Natural killer cell (primary cell): ENCODE measurements around the gene CLIC5. TPM values are rescaled to one million over a fixed set of nuclear protein-coding genes. Genes with fewer than 3 reads are reported as not detected.

Source experiments
- ATAC-seq, 3 donors: fragments of 150-1000 bp in 2 of 3; fragments of 200-7000 bp in 1 of 3; cut with Tn5 transposase; 1 replicate in 1 of 3; 2 replicates in 2 of 3; pipeline ENCODE4 v1.10.0; 2021; ENCODE audit warnings: mild to moderate bottlenecking in 2 of 3, moderate library complexity in 2 of 3
- DNase-seq, 2 donors: peaks; one replicate each; pipeline versions ENCODE4 v3.0.0 to v3.0.0-alpha.2; 2013 to 2021; ENCODE audit warnings: mixed read lengths in 1 of 2
- H3K27ac ChIP-seq: one replicate; pipeline ENCODE4 v1.5.1; 2013; ENCODE audit warnings: mild to moderate bottlenecking, low read length
- H3K27me3 ChIP-seq: one replicate; pipeline ENCODE4 v1.6.1; 2013; ENCODE audit warnings: low read length; ENCODE audit not compliant: control insufficient read depth, insufficient read depth
- H3K36me3 ChIP-seq: one replicate; pipeline ENCODE4 v1.6.1; 2013; ENCODE audit warnings: low read length; ENCODE audit not compliant: control insufficient read depth, insufficient read depth
- H3K4me1 ChIP-seq: one replicate; pipeline ENCODE4 v1.6.1; 2013; ENCODE audit warnings: low read length; ENCODE audit not compliant: control insufficient read depth, insufficient read depth
- H3K4me3 ChIP-seq: one replicate; pipeline ENCODE4 v1.5.1; 2013; ENCODE audit warnings: low read length
- H3K9me3 ChIP-seq: one replicate; pipeline ENCODE4 v1.6.1; 2013; ENCODE audit warnings: low read length; ENCODE audit not compliant: control insufficient read depth, insufficient read depth
- H3K27ac Mint-ChIP-seq, 2 donors: one replicate each; pipeline ENCODE4 v1.8.0; 2022; ENCODE audit warnings: mild to moderate bottlenecking in 2 of 2, mixed read lengths in 2 of 2, moderate library complexity in 1 of 2
- H3K27me3 Mint-ChIP-seq, 2 donors: one replicate each; pipeline ENCODE4 v1.8.0; 2022; ENCODE audit warnings: low read depth in 2 of 2, mixed read lengths in 2 of 2
- H3K36me3 Mint-ChIP-seq: one replicate; pipeline ENCODE4 v1.8.0; 2022; ENCODE audit warnings: mixed read lengths
- H3K4me1 Mint-ChIP-seq, 2 donors: one replicate each; pipeline ENCODE4 v1.8.0; 2022; ENCODE audit warnings: mixed read lengths in 2 of 2
- H3K4me3 Mint-ChIP-seq: one replicate; pipeline ENCODE4 v1.8.0; 2022; ENCODE audit warnings: mild to moderate bottlenecking, moderate library complexity, mixed read lengths
- H3K9me3 Mint-ChIP-seq, 2 donors: one replicate each; pipeline ENCODE4 v1.8.0; 2022; ENCODE audit warnings: mixed read lengths in 2 of 2
- WGBS: methylation state at CpG from one replicate; pipeline ENCODE4 v1.1.7; 2013; ENCODE audit warnings: missing lambda C conversion rate; ENCODE audit not compliant: insufficient coverage; 5-methylcytosine and 5-hydroxymethylcytosine counted together
- intact Hi-C: fragments of 100-400 bp; cut with micrococcal nuclease; formaldehyde crosslinking; loops from one replicate; pipeline ENCODE4 v1.14.2; 2022
- total RNA-seq, 4 donors: library from RNA; stranded (reverse); fragments of 120-200 nt in 1 of 4; gene quantifications; one replicate each; pipeline versions ENCODE4 v1.2.3 to v1.2.4, GENCODE V29; 2013 to 2022
- TF ChIP-seq, protein P1 (sequence below): fragments of 200-600 bp; IDR thresholded peaks from one replicate; pipeline ENCODE4 v1.8.0; 2022; ENCODE audit warnings: antibody characterized with exemption

Gene CLIC5
- total RNA-seq, 3 donors from 2014 or later (not counting 1 experiment from before 2014, with no cell fraction given) = 0.52 to 1.7 (median 1.4) TPM

DNA sequence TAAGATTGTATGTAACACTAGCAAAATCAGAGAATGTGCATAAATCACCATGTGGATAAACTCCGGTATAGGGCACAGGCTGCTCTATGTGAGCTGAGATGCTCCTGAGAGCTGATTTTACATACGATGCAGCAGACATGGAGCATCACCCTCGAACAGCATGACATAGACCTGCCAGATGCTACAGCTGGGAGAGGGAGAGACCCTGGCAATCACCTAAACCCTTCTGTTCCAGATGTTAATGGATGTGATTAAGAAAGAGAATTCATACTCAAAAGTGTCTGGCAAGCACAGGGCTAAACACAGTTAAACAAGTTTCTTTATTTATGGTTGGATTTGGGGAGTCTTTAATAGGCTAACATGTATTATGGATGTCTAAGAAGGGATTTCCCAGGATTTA, 157.0 kb downstream of the CLIC5 start:
- ATAC-seq = no peak
- Histone ChIP-seq H3K36me3 (no peaks in the 10 kb centered on the region), H3K9me3 (no peaks in the 10 kb centered on the region), H3K27me3 (no peaks in the 10 kb centered on the region), H3K4me3 (no peak overlapping the region), H3K4me1 (no peaks in the 10 kb centered on the region), H3K27ac (no peak overlapping the region)
- no peak for DNase-seq
- Mint-ChIP-seq H3K4me3 (no peak overlapping the region), H3K27ac (no peak overlapping the region), H3K9me3 (no peaks in the 10 kb centered on the region), H3K4me1 (no peaks in the 10 kb centered on the region), H3K27me3 (peaks cover 7 to 13% of the 10 kb centered on the region in 2 donors), H3K36me3 (no peaks in the 10 kb centered on the region)
- intact Hi-C loops = no loop called here
- 92% methylated on average over 3 of the region's 3 CpGs for WGBS
- TF ChIP-seq, protein P1, sequence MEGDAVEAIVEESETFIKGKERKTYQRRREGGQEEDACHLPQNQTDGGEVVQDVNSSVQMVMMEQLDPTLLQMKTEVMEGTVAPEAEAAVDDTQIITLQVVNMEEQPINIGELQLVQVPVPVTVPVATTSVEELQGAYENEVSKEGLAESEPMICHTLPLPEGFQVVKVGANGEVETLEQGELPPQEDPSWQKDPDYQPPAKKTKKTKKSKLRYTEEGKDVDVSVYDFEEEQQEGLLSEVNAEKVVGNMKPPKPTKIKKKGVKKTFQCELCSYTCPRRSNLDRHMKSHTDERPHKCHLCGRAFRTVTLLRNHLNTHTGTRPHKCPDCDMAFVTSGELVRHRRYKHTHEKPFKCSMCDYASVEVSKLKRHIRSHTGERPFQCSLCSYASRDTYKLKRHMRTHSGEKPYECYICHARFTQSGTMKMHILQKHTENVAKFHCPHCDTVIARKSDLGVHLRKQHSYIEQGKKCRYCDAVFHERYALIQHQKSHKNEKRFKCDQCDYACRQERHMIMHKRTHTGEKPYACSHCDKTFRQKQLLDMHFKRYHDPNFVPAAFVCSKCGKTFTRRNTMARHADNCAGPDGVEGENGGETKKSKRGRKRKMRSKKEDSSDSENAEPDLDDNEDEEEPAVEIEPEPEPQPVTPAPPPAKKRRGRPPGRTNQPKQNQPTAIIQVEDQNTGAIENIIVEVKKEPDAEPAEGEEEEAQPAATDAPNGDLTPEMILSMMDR = no peak

DNA sequence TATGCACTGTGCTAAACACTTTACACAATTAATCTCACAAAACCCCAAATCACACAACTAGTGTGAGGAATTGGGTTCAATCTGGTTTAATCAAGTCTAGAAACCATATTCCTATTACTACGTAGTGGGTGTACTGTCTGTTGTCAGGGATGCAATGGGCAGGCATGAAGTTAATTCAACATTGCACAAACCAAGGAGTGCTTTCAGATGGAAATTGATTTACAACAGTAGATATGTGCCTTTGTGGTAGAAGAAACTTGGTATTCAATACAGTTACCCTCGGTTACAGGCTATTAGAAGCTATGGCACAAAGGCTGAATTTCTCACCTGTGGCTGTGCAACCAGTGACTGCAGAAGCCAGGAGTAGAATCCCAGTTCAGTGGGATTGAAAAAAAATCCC, 157.8 kb downstream of the CLIC5 start:
- Mint-ChIP-seq H3K9me3 (no peaks in the 10 kb centered on the region), H3K36me3 (no peaks in the 10 kb centered on the region), H3K27me3 (peaks cover 9 to 13% of the 10 kb centered on the region in 2 donors), H3K4me1 (no peaks in the 10 kb centered on the region), H3K27ac (no peak overlapping the region), H3K4me3 (no peak overlapping the region)
- Histone ChIP-seq H3K4me3 (no peak overlapping the region), H3K9me3 (no peaks in the 10 kb centered on the region), H3K27ac (no peak overlapping the region), H3K36me3 (no peaks in the 10 kb centered on the region), H3K27me3 (no peaks in the 10 kb centered on the region), H3K4me1 (no peaks in the 10 kb centered on the region)
- 83% methylated on average over 1 of the region's 2 CpGs for WGBS
- no peak for DNase-seq
- intact Hi-C loops = no loop called here
- TF ChIP-seq, protein P1 = no peak
- ATAC-seq = no peak

- Histone ChIP-seq H3K27ac (no peak overlapping the region), H3K27me3 (no peaks in the 10 kb centered on the region), H3K4me1 (no peaks in the 10 kb centered on the region), H3K36me3 (no peaks in the 10 kb centered on the region), H3K4me3 (no peak overlapping the region), H3K9me3 (no peaks in the 10 kb centered on the region)
- no peak for ATAC-seq
- Mint-ChIP-seq H3K27me3 (peaks cover 12 to 31% of the 10 kb centered on the region in 2 donors), H3K36me3 (no peaks in the 10 kb centered on the region), H3K4me3 (no peak overlapping the region), H3K4me1 (no peaks in the 10 kb centered on the region), H3K27ac (no peak overlapping the region), H3K9me3 (no peaks in the 10 kb centered on the region)
- no CpG with 5 or more reads among the region's 3 CpGs for WGBS
- no peak for DNase-seq
- TF ChIP-seq, protein P1 = no peak
- intact Hi-C loops = no loop called here
These were observed 159.8 kb downstream of the CLIC5 start for GRCh38 chr6:45855642-45856394.
